GM18526 (cell line): ENCODE results near the gene IFNAR1.

Source experiments
- POLR2A ChIP-seq: IDR thresholded peaks from 3 replicates; pipeline ENCODE4 v1.6.1; 2011; ENCODE audit not compliant: insufficient read length; ENCODE audit errors: extremely low read depth

Gene IFNAR1

GRCh38 chr21:33325222-33326067 lies 675 bp downstream of the IFNAR1 start:
- TF ChIP-seq POLR2A = no peak

- TF ChIP-seq POLR2A = no peak
These were observed 2.6 kb downstream of the IFNAR1 start for GRCh38 chr21:33327326-33327725.

GRCh38 chr21:33327792-33328433 lies 3.1 kb downstream of the IFNAR1 start:
- TF ChIP-seq POLR2A = no peak

- no peak for TF ChIP-seq POLR2A
These were observed 6.0 kb downstream of the IFNAR1 start for GRCh38 chr21:33330726-33331125.

- no peak for TF ChIP-seq POLR2A
These were observed 7.4 kb downstream of the IFNAR1 start for GRCh38 chr21:33332143-33332542.

- no peak for TF ChIP-seq POLR2A
These were observed 9.4 kb downstream of the IFNAR1 start for GRCh38 chr21:33334191-33334590.

- no peak for TF ChIP-seq POLR2A
These were observed 10.1 kb downstream of the IFNAR1 start for GRCh38 chr21:33334824-33335223.

- TF ChIP-seq POLR2A = no peak
These were observed 14.4 kb downstream of the IFNAR1 start for GRCh38 chr21:33339135-33339534.

GRCh38 chr21:33339918-33340317 lies 15.1 kb downstream of the IFNAR1 start:
- no peak for TF ChIP-seq POLR2A

- no peak for TF ChIP-seq POLR2A
These were observed 21.0 kb downstream of the IFNAR1 start for GRCh38 chr21:33345751-33346238.

GRCh38 chr21:33348706-33349105 lies 23.9 kb downstream of the IFNAR1 start:
- no peak for TF ChIP-seq POLR2A

- no peak for TF ChIP-seq POLR2A
These were observed 25.9 kb downstream of the IFNAR1 start for GRCh38 chr21:33350676-33351075.

- no peak for TF ChIP-seq POLR2A
These were observed 30.6 kb downstream of the IFNAR1 start for GRCh38 chr21:33355355-33355754.

- TF ChIP-seq POLR2A = no peak
These were observed 31.2 kb downstream of the IFNAR1 start for GRCh38 chr21:33355996-33356395.

GRCh38 chr21:33357177-33357576 lies 32.4 kb downstream of the IFNAR1 start:
- TF ChIP-seq POLR2A = no peak

GRCh38 chr21:33359446-33359845 lies 34.7 kb downstream of the IFNAR1 start:
- TF ChIP-seq POLR2A = no peak
